ENCODE data around the gene GSE1.

GRCh38 chr16:85624646-85625045 is 11.5 kb downstream of the GSE1 start:
- no peak for TF ChIP-seq POLR2A (IDR thresholded peaks at IDR 0.05)
- TF ChIP-seq CTCF (IDR thresholded peaks at IDR 0.05), result no peak

All from right lobe of liver (tissue), 4 donors.